Stimulated activated CD4-positive, alpha-beta T cell treated with anti-CD3 and anti-CD28 coated beads, Interleukin-2, amount 100 ng/mL, for 48 hours (primary cell): Measurements from ENCODE around the gene RNF38.

Source experiments
- DNase-seq, 2 donors: peaks; one replicate each; pipeline ENCODE4 v3.0.0-alpha.2; 2020

Gene RNF38

GRCh38 chr9:36290996-36291395, 109.1 kb downstream of the RNF38 start:
- no peak for DNase-seq

GRCh38 chr9:36289836-36290435, 110.1 kb downstream of the RNF38 start:
- DNase-seq = no peak

GRCh38 chr9:36288070-36288469, 112.0 kb downstream of the RNF38 start:
- DNase-seq = no peak
